AG20443 (cell line): Measurements from ENCODE around the gene ROBO1.

Experiments used
- DNase-seq: peaks from one replicate; pipeline ENCODE4 v3.0.0; 2012; ENCODE audit warnings: low spot score, mixed read lengths

Gene ROBO1

DNA sequence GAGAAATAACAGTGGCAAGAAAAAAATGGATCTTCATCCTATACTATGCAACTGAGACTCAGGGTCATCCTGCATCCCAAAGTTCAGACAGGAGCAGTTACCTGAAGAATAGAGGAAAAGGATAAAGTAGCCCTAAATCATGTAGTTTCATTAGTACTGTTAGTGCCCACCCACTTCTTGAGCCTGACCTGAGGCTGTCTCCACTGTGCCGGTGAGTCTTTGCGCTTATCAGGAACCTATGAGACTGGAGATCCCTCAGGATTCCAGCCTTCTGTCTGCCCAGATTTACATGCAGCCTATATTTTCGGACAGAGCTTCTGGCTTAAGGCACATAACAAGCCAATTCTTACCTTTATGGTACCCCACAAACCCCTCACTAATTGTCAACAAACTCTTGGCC, 791.6 kb downstream of the ROBO1 start:
- no peak for DNase-seq

GRCh38 chr3:78974181-78974790, 793.5 kb downstream of the ROBO1 start:
- peak; percentile 32 for DNase-seq

- no peak for DNase-seq
These were observed 795.0 kb downstream of the ROBO1 start for GRCh38 chr3:78972617-78973301.

GRCh38 chr3:78970656-78971055, 797.1 kb downstream of the ROBO1 start:
- no peak for DNase-seq

- DNase-seq, result peak; percentile 54
These were observed 798.3 kb downstream of the ROBO1 start for GRCh38 chr3:78969483-78969882.

DNA sequence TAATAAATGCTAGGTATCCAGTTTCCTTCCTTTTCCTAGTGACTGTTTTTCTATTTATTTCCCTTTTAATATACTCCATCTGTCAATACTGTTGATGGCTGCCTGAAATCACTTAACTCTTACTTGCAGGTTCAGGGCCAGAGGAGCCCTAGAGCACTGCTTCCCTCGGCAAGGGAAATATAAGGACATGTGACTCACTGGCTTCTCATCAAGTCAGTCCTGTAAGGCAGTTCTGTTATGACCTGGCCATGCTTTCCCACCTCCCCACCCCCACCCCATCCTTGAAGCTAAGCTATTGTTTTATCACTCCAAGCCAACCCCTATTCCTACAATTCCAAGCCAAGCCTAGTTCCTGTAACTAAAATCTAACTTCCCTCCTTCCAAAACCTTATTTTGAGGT, 800.7 kb downstream of the ROBO1 start:
- DNase-seq, result no peak

GRCh38 chr3:78963771-78964170, 804.0 kb downstream of the ROBO1 start:
- DNase-seq, result no peak

DNA sequence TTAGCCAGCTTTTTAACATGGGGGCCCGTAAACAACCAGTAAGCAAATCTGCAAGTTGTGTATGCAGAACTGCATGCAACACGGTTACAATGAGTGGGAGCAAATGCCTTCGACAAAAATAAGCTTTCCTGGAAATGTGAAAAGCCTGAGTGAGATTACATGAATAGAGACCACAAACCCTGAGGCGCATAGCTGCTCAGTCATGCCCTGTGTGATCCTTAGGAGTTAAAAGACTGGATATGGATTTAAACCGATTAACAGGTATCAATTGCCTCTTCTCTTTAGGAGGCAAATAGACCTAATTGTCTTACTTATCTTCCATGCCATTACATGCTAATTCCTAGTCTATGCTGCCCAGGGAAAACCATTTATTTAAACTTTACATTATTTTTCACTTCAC, 810.3 kb downstream of the ROBO1 start:
- DNase-seq, result no peak

DNA sequence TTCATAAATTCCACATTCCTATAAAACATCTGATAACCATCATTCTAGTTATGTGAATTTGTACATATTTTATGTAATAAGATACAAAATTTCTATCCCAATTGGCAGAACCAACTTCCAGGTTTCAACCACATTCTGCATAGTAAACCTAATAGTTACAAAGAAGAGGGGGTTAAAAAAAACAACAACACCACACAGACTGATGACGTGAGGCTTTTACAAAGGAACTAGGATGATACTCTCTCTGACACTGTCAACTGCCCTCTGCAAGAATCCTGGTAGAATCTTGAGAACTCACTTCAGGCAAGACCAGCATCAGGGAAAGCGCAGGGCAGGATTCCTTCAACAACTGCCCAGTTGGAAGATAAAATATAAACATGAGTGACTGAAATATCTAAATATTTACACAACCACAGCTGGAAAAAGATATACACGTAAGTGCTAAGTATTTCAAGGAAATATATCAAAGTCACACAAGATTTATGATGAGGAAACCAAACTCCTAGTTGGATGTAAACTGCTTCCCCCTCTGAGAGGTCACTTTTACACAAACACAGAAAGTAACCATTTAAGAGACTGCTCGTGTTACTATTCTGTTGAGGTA, 816.4 kb downstream of the ROBO1 start:
- DNase-seq, result no peak

DNA sequence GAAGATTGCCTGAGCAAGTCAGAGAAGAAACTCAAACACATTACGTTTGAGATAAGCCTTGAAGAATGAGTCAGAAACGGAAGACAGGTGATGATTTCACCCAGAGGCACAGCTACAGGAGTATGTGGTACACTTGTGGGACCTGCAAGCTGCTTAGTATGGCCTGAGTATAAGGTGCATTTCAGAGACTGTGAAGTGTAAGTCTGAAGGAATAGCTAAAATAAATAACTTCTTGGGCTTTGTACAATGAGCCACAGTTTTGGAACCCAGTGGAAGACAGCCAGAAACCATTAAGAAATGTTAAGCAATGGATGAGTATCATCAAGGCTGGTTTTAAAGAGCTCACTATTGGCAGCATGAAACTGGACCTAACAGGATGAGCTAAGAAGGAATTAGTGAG, 826.2 kb downstream of the ROBO1 start:
- DNase-seq, result peak; percentile 86

DNA sequence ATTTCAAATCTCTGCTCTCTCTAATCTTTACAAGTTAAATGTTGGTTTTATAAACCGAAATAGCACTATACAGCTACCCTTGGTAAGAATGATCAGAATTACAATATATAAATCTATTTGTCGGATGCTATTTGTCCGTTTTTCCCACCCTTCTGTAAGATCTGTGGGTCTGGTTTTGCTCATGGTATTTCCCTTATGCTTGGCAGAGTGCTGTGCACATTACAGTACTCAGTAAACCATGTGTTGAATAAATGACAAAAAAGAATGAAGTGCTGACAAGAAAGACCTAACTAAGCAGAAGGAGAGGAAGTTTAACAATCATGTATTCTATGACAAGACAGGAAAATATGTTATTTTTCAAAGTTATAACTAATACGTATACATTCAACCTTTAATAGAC, 827.2 kb downstream of the ROBO1 start:
- DNase-seq, result no peak

- DNase-seq, result no peak
These were observed 827.7 kb downstream of the ROBO1 start for GRCh38 chr3:78940128-78940527.

GRCh38 chr3:78937475-78937874, 830.3 kb downstream of the ROBO1 start:
- no peak for DNase-seq

GRCh38 chr3:78927759-78928158, 840.0 kb downstream of the ROBO1 start:
- no peak for DNase-seq

DNA sequence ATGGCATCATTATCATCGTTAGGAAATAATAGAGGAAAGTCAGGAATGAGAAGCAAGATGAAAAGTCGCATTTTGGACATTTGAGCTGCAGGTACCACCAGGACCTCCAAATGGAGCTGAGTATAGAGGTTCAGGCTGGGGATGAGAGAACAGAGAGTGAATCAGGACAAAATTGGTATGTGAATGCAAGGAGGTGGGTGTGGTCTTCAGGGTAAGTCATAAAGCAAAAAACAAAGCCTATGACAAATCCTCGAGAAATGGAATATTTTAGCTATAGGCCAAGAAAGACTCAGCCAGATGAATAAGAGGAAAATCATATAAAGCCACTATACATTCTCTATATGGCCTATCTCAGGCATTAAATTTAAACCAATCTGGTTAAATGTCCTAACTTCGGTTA, 841.3 kb downstream of the ROBO1 start:
- DNase-seq, result no peak

DNA sequence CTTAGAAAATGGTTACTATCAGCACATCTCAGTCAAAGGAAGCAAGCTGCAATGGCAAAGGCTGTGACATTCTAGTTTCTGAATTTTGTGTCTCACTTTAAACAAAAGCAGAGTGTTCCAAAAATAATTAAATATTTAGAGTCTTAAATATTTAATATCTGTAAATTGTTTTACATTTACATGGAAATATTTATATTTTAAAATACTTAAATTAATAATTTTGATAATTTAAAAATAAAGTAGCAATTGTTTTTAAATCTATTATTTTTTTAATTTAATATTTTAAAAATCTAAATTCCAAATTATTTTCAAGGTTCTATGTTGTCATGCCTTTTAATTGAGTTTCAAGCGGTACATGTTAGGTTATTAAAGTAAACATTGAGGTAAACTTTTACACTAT, 843.1 kb downstream of the ROBO1 start:
- no peak for DNase-seq

- DNase-seq, result peak; percentile 52
These were observed 848.6 kb downstream of the ROBO1 start for GRCh38 chr3:78919021-78919755.

DNA sequence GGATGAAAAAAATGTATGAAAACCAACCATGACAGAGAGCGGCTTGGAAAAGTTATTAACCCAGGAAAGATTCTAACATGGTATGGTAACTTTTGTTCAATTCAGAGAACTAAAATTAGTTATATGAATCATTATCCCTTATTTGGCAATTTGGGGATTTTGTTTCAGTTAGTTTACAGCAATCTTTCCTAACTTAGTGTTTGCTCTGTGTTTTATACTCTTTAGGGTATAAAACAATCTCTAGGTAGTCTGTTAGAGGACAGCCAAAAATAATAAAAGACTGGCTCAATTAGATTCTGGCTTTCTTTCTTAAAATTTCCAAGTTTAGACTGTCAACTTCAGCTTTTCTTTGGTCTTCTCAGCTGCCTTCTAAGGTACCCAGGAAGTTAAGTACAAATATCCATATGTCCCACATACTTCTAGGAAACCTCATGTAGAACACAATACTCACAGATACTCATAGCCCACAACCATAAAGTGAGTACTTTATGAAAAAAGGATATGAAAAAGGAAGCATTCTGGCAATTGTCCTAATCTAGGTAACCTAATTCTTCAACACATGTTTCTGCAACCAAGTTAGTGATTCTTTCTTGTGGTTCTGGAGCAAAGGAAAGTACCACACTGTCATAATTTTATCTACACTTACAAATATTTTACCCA, 849.3 kb downstream of the ROBO1 start:
- DNase-seq, result no peak

GRCh38 chr3:78917536-78917935, 850.3 kb downstream of the ROBO1 start:
- no peak for DNase-seq

- DNase-seq, result no peak
These were observed 854.1 kb downstream of the ROBO1 start for GRCh38 chr3:78913711-78914110.

DNA sequence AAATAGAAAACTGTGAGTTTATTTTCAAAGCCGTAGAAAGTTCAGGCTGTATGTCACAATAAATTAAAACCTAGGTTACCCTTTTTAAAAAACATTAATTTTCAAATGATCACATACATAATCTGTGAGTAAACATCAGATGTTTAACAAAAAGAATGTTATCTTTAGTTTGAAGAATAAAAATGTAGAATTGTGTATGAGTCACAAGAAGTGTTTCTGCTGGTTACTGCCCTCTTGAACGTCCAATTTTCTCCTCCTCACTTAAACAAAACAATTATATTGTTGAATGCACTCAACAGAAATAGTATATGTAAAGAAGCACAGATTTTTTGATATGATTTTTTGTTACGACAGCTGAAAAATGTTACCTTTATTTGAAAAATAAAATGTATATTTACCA, 855.1 kb downstream of the ROBO1 start:
- no peak for DNase-seq

DNA sequence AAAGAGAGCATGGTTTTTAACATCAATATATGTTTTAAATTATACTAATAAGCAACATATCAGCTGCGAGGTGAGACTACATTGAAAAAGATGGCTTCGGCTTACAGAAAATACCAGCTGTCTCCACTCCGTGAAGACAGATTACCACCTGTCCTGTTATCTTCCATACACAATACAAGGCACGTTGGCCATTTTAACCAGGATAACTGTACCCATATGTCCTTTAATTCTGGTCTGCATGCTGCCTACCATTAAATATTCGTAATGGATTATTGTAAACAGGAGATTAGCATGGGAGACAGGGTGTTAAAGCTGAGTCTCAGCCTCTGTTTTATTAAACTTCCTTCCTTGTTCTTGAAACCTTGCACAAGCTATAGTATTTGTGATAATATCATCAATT, 855.5 kb downstream of the ROBO1 start:
- DNase-seq, result no peak
